GM13977 (cell line): ENCODE measurements around the gene SLC6A13.

ENCODE experiments used
- DNase-seq: peaks from one replicate; pipeline ENCODE4 v3.0.0; 2012; ENCODE audit warnings: low spot score
- in situ Hi-C: fragments of 300-500 bp; cut with MboI; formaldehyde crosslinking; loops from one replicate; pipeline ENCODE4 v1.12.0; 2022; ENCODE audit warnings: low sequenced_read_pairs, low pct_unique_long_range_greater_than_20kb, mixed read lengths, inconsistent platforms; ENCODE audit not compliant: unreplicated experiment
- TF ChIP-seq, protein P1 (sequence below): IDR thresholded peaks from 2 replicates; pipeline ENCODE4 v1.5.1; 2012; ENCODE audit warnings: mild to moderate bottlenecking, control low read depth; ENCODE audit not compliant: insufficient read depth; ENCODE audit errors: extremely low read depth, missing control alignments

The SLC6A13 gene

DNA sequence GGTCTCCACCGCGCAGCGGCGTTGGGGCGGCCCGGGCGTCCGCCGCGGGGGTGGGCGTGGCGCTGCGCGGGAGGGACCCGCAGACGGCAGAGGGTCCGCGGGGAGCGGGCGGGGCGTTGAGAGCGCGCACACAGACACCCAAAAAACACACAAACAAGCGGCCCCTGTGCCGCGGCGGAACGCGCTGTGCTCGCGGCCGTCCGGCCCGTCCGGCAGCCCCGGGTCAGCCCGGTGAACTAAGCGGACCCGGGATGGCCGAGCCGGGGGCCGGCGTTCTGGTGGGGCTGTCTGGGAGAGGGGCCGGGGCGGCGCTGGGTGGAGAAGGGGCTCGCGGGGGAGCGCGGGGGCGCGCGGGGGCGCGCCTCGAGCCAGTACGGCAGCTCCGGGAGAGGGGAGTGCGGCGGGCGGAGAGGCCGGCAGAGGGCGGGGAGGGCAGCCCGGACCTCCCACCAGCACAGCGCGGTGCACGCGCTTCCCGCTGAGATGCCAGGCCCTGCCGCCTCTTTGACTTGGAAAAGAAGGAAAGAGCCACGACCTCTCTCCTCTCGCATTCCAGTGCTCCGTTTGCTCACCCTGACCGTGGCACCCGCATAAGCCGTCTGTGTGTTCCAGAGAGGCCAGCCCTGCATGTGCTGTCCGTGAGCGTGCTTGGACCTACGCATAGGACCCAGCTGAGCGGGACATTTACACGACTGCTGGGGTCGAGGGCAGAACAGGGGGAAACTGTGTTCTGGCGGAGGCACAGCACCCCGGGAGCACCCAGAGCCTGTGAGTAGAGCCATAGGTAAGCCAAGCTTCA is 59.0 kb downstream of the SLC6A13 start:
- in situ Hi-C loops: no loop called here
- TF ChIP-seq, protein P1, sequence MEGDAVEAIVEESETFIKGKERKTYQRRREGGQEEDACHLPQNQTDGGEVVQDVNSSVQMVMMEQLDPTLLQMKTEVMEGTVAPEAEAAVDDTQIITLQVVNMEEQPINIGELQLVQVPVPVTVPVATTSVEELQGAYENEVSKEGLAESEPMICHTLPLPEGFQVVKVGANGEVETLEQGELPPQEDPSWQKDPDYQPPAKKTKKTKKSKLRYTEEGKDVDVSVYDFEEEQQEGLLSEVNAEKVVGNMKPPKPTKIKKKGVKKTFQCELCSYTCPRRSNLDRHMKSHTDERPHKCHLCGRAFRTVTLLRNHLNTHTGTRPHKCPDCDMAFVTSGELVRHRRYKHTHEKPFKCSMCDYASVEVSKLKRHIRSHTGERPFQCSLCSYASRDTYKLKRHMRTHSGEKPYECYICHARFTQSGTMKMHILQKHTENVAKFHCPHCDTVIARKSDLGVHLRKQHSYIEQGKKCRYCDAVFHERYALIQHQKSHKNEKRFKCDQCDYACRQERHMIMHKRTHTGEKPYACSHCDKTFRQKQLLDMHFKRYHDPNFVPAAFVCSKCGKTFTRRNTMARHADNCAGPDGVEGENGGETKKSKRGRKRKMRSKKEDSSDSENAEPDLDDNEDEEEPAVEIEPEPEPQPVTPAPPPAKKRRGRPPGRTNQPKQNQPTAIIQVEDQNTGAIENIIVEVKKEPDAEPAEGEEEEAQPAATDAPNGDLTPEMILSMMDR: no peak
- no peak for DNase-seq

DNA sequence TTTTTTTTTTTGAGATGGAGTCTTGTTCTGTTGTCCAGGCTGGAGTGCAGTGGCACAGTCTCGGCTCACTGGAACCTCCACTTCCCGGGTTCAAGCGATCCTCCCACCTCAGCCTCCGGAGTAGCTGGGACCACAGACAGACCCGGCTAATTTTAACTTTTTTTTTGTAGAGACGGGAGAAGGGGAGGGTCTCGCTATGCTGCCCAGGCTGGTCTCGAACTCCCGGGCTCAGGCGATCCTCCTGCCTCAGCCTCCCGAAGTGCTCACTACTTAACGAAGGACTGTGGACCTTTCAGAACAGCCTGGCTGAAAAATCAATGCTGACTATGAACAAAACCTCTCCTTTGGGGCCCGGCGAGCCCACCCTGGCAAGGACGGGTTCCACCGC is 59.6 kb downstream of the SLC6A13 start:
- in situ Hi-C loops: no loop called here
- DNase-seq: no peak
- TF ChIP-seq, protein P1: no peak

DNA sequence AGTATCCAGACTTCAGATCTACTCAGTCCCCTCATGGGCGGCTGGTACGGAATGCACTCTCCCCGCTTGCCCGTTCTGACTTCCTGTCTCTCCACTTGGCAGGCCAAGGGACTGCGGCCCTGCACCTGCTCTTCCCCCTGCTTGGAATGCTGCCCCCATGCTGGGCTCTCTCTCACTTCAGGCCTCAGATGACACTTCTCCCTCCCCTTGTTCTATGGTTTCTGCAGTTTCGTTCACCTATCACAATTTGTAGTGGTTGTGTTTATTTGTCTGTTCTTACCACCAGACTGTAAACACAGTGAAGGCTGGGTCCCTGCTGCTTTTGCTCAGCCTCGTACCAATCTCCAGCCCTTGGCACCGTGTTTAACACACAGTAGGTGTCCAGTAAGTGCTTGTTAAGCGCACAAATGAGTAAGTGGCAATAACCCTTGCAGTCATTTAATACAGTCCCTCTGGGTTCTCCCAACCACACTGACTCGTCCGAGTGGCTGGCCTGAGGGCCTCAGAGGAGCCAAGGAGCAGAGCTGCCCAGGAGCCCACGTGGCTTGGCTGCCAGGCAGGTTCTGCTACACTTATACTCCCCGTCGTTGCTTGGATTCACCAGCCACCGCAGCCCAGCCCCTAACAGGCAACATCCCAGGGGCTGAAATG is 60.4 kb downstream of the SLC6A13 start:
- DNase-seq: no peak
- TF ChIP-seq, protein P1: no peak
- in situ Hi-C loops: no loop called here

DNA sequence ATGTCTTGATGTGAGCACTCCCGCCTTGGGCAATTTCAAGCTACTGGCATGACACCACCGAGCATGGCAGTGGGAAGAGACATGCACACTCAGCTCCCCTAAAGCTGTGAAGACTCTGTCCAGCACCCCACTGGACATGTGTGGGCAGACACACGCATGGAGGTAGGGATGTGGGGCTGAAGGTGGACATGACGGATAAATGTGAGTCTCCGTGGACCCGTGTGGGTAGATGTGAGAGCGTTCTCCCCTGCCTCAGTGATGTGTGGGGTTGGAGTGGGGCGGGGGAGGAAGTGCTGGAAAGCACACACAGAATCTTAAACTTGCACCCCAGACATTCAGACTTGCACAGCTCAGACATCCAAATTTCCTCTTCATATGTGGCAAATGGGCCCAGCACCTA is 61.3 kb downstream of the SLC6A13 start:
- DNase-seq: no peak
- in situ Hi-C loops: no loop called here
- TF ChIP-seq, protein P1: no peak

DNA sequence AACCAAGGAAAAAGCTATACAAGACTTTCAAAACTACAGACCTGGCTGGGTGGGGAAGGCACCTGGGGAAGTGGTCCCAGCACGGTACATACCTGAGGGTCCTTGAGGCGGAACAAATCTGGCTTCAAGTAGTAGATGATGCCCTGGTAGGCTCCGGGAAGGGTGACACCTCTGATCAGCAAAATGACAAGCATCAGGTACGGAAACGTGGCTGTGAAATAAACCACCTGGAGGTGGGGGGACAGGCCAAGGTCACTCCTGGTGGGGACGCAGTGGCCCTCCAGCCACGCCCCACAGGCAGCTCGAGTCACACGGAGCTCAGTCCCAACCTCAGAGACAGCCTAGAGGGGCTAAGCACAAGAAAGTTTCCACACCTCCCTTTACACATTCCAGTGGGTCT is 63.9 kb downstream of the SLC6A13 start:
- TF ChIP-seq, protein P1: no peak
- in situ Hi-C loops: no loop called here
- no peak for DNase-seq

DNA sequence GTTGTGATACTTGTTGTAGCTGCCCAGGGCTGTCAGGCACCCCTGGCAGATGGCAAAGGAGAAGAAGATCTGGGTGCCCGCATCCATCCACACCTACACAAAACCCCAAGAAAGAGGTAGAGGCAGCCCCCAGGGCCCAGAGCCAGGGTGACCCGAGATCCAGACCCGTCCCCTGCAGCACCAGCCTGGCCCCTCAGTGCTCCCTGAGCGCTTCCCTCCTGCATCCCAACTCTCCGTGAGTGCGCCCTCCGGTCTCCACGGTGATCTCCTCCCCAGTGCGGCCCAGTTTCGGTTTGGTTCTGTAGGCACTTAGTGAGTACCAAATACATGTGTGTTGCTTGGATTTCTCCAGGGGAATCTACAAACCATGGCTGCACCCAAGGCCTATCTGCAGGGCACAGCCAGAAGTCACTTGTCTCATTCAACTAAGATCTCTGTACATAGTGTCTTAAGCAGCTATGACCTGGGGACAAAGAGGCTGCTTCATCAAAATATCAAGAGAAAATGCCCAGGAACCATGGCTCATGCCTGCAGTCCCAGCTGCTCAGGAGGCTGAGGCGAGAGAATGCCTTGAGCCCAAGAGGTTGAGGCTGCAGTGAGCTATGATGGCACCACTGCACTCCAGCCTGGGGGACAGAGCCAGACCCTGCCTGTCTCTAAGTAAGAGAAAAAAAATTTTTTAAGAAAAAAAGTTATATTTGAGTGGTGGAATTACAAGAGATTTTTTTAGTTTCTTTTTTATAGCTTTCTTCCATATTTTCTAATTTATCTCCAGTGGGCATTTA is 64.5 kb downstream of the SLC6A13 start:
- TF ChIP-seq, protein P1: no peak
- in situ Hi-C loops: no loop called here
- DNase-seq: no peak
